GM12874 (cell line): ENCODE results near the gene FAM210B.

ENCODE experiments used
- CTCF ChIP-seq: IDR thresholded peaks from 2 replicates; pipeline ENCODE4 v1.5.1; 2011; ENCODE audit warnings: low read depth, mild to moderate bottlenecking, control low read depth, low read length, moderate library complexity; ENCODE audit not compliant: insufficient read depth

Gene FAM210B

DNA sequence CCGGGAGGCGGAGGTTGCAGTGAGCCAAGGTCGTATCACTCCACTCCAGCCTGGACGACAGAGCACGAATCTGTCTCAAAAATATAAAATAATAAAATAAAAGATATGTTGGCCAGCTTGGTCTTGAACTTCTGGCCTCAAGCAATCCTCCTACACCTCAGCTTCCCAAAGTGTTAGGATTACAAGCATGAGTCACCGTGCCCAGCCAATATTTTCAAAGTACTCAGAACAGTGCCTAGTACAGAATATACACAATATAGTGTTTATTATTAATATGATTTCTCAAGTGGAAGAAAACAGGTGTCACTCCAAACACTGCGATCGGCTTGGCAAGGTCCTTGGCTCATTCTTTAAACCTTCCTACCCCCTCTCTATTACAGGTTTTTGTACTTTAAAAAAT lies 3.1 kb downstream of the FAM210B start:
- no peak for TF ChIP-seq CTCF

GRCh38 chr20:56362833-56363413 lies 4.1 kb downstream of the FAM210B start:
- no peak for TF ChIP-seq CTCF

DNA sequence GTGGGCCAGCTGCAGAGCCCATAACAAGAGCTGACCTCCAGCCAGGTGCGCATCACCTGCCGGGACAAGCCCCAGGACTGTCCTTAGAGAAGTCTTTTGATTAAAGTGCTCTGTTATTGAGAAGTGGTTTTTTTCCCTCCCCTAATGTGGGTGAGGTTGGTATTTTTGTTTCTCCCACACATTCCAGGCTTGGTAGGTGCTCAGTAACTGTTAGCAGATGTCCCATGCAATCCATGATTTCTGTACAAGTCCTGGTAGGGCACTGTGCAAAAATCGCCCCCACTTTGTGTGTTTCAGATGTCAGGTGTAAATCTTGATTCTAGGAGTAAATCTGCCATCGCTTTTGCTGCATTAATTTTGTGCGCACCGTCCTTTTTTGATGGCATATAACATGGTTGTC lies 4.7 kb downstream of the FAM210B start:
- no peak for TF ChIP-seq CTCF

DNA sequence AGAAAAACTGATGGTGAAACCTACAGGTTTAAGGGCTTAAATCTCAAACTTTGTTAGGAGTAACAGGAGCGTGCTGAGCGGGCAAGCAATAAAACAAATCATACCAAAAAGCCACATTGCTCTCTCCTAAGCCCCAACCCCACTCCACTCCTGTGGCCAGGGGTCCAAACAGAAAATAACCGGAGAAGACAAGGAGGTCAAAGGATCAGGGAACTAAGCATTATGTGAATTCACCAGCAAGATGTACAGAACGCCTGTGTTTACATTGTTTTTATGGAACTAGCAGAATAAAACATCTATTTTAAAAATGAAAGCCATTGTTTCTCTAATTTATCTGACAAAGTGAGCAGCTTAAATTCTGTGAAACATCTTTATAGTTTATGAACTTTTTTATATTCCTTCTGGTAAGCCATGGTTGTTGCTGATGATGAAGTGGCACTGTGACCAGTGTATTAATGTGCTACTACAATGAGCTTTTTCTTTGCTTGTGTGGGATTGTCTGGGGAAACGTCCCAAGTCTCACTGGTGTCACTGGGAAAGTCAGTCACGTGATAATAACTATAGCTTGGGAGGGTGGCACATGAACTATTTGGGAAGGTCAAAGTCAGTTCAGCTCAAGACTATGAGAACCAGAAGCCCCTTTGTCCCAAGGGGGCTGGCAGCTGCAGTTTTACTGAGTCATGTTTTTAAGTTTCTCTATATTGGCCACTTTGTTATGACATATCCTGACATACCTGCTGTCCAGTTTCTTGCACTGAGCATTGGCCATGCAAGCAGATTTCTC lies 9.8 kb downstream of the FAM210B start:
- TF ChIP-seq CTCF, result no peak

DNA sequence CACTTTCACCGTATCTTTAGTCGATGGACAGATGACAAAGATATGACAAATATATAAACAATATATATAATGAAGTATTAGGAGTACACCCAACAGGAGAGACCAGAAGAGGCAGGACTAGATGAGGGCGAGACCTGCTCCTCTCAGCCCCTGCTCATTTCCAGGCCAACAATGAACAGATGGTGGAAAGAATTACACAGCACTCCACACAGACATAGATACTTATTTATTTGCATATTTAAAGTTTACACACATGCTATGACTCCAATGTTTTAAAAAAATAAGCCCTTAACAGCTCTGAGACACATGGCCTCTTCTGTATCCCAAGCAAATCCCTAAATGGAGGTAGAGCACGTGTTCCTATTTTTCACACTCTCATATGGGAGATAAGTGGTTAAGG lies 10.4 kb downstream of the FAM210B start:
- TF ChIP-seq CTCF, result no peak

DNA sequence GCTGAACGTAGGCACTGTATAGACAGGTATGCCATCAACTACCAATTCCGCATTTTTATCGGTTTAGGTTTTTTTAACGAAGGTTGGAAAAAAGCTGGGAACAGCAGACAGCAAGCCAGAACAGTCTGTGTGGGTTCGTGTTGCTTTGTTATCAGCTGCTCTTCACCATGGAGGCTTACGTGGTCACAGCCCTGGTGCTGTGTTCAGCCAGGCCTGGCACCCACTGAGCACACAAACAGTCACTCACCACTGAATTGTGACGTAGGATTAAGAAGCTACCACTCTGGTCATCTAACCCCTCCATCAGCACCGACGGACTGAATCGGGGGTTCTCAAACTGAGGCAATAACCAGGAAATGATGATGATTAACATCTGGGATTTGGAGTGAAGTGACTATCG lies 13.2 kb downstream of the FAM210B start:
- no peak for TF ChIP-seq CTCF

GRCh38 chr20:56372850-56373249 lies 14.1 kb downstream of the FAM210B start:
- no peak for TF ChIP-seq CTCF
